BJ (cell line): ENCODE measurements around the gene OR56A5. TPM values are rescaled to one million over a fixed set of nuclear protein-coding genes. Genes with fewer than 3 reads are reported as not detected.
"Not testable (repeated sequence)": the region's sequence is repeated elsewhere in the genome, so short reads cannot be mapped to it uniquely, and the experiment has no call there.

ENCODE experiments used
- CTCF ChIA-PET: fragments of 350-600 bp; formaldehyde crosslinking; extraction: SDS; loops from one replicate; lab custom pipeline; 2021; ENCODE audit warnings: antibody characterized with exemption, inconsistent platforms; lab: Yijun Ruan, JAX
- POLR2A ChIA-PET: fragments of 300-600 bp; sonication (Branson Sonifier 250); formaldehyde crosslinking; extraction: SDS; loops from one replicate; lab custom pipeline; 2021; ENCODE audit warnings: antibody characterized with exemption; lab: Charles Lee
- DNase-seq: peaks from one replicate; pipeline ENCODE4 v3.0.0-alpha.2; 2011; ENCODE audit warnings: low read depth
- H3K27me3 ChIP-seq: 2 replicates; pipeline ENCODE4 v1.6.0; 2011; ENCODE audit warnings: low read length; ENCODE audit not compliant: control insufficient read depth, insufficient read depth
- H3K36me3 ChIP-seq: 2 replicates; pipeline ENCODE4 v1.5.1; 2011; ENCODE audit warnings: low read length; ENCODE audit not compliant: control insufficient read depth, insufficient read depth
- H3K4me3 ChIP-seq: 2 replicates; pipeline ENCODE4 v1.5.1; 2011; ENCODE audit warnings: low read depth, mild to moderate bottlenecking, control low read depth, low read length
- CTCF ChIP-seq: IDR thresholded peaks from 2 replicates; pipeline ENCODE4 v1.5.1; 2011; ENCODE audit warnings: low read depth, mild to moderate bottlenecking, control low read depth, inconsistent platforms, low read length, moderate library complexity; ENCODE audit not compliant: insufficient read depth
- polyA plus RNA-seq: library from polyadenylated mRNA; depleted of rRNA; stranded (reverse); fragments of >200 nt; gene quantifications from 2 replicates; pipeline ENCODE4 v1.2.3, GENCODE V29; 2011

The OR56A5 gene
- polyA plus RNA-seq, 1 experiment, result not detected

- H3K36me3 ChIP-seq, result no peaks in the 10 kb centered on the region
- DNase-seq, result no peak
- ChIA-PET CTCF (no interaction called here), POLR2A (no interaction called here)
- H3K27me3 ChIP-seq, result no peaks in the 10 kb centered on the region
- H3K4me3 ChIP-seq, result no peak within 1 kb of the TSS
- no peak for TF ChIP-seq CTCF
Observed at GRCh38 chr11:5986885-5987284, 18.6 kb upstream of the OR56A5 start, which contains the start of gene OR52L1. Gene OR52L1 (minus strand): TSS chr11:5986985. CDS start chr11:5986930, 55 bp downstream.

DNA sequence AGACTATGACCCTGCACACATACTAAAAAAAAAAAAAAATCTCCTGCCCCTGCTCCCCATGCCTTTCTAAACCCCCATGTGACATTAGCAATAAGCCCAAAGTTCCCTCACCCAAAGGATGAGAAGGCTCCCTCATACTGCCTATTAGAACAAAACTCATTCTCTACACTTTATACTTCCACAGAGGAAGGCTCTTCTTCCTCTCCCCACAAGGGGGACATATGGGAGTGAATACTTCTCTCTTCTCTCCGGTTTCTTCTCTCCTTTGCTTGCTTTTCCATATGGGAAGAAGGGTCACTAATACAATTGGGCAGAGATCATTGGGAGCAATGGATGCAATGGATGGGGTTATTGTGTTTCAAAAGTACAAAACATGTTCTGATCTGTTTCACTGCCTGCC, 15.1 kb upstream of the OR56A5 start:
- CTCF ChIA-PET, result no interaction called here
- no peak overlapping the region for H3K4me3 ChIP-seq
- TF ChIP-seq CTCF, result no peak
- H3K36me3 ChIP-seq, result no peaks in the 10 kb centered on the region
- no peak for DNase-seq
- H3K27me3 ChIP-seq, result no peaks in the 10 kb centered on the region
- POLR2A ChIA-PET, result no interaction called here

DNA sequence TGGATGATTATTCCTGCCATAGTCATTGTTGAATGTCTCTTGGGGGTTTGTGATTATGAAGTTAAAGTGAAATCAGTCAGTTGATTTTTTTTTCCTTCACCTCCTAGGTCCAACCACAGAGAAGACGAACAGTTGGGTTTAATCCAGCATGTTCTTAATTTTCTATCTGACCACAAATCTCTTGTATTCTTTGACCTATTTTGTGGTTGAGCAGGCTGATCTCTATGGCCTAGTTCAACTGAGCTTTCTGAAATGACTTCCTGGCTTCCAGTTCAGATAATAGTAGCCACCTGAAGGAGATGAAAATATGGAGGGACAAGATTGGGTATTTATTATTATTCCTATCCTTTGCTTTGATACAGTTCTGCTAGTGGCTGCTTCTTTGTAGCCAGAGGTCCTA, 5.2 kb upstream of the OR56A5 start:
- no peak for TF ChIP-seq CTCF
- Histone ChIP-seq H3K27me3 (no peaks in the 10 kb centered on the region), H3K36me3 (no peaks in the 10 kb centered on the region), H3K4me3 (no peak overlapping the region)
- CTCF ChIA-PET, result interaction anchor here (0.9 kb wide), 1 partner anchor 30 kb away, joined by 3 read pairs; no protein-coding TSS in a partner anchor
- no peak for DNase-seq
- POLR2A ChIA-PET, result no interaction called here

DNA sequence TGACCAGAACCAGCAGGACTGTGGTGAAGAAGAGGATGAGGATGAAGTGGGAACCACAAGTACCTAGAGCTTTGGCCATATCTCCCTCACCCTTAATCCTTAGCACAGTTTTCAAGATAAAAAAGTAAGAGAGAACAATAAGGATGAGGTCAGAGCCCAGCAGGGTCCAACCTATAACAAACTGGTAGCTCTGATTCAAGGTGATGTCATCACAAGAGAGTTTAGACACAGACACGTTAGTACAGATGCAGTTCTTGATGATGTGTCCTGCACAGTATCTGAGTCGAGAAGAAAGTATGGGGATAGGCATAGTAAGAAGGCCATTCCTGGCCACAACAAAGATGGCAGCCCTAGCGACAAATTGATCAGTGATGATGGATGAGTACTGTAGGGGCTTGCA, 586 bp downstream of the OR56A5 start:
- DNase-seq, result no peak
- POLR2A ChIA-PET, result no interaction called here
- no peak for TF ChIP-seq CTCF
- Histone ChIP-seq H3K36me3 (no peaks in the 10 kb centered on the region), H3K4me3 (no peak overlapping the region), H3K27me3 (no peaks in the 10 kb centered on the region)
- CTCF ChIA-PET, result no interaction called here

DNA sequence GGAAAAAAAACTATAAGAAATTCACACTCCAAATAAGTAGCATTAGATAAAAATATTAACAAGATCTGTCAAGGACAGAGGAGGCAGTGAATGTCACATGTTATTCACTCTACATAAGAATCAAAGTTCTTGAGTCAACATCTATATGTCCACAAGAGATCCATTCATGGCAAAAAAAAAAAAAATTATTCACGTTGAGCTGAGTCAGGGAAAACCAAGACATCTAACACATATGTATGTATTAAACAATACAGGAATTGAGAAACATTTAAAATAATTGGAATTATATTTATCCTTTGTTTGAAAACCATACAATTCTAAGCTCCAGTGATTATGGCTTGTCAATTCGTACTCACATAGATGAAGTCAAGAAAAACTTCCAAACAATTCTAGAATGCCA, 1.3 kb downstream of the OR56A5 start:
- no peak for DNase-seq
- ChIA-PET CTCF (interaction anchor here (0.7 kb wide), 1 partner anchor 1305 kb away, joined by 3 read pairs; no protein-coding TSS in a partner anchor), POLR2A (no interaction called here)
- Histone ChIP-seq H3K4me3 (no peak overlapping the region), H3K27me3 (no peaks in the 10 kb centered on the region), H3K36me3 (no peaks in the 10 kb centered on the region)
- TF ChIP-seq CTCF, result no peak

GRCh38 chr11:5960704-5961320, 7.5 kb downstream of the OR56A5 start:
- POLR2A ChIA-PET, H3K36me3 ChIP-seq, CTCF ChIA-PET, DNase-seq, H3K27me3 ChIP-seq, H3K4me3 ChIP-seq: not testable (repeated sequence)
